Amniotic epithelial cell (primary cell): Measurements from ENCODE around the gene KAT7.
"Not testable (repeated sequence)": the region's sequence is repeated elsewhere in the genome, so short reads cannot be mapped to it uniquely, and the experiment has no call there.

Experiments
- DNase-seq: peaks from one replicate; pipeline ENCODE4 v3.0.0-alpha.2; 2010; ENCODE audit warnings: low read depth

Gene KAT7

DNA sequence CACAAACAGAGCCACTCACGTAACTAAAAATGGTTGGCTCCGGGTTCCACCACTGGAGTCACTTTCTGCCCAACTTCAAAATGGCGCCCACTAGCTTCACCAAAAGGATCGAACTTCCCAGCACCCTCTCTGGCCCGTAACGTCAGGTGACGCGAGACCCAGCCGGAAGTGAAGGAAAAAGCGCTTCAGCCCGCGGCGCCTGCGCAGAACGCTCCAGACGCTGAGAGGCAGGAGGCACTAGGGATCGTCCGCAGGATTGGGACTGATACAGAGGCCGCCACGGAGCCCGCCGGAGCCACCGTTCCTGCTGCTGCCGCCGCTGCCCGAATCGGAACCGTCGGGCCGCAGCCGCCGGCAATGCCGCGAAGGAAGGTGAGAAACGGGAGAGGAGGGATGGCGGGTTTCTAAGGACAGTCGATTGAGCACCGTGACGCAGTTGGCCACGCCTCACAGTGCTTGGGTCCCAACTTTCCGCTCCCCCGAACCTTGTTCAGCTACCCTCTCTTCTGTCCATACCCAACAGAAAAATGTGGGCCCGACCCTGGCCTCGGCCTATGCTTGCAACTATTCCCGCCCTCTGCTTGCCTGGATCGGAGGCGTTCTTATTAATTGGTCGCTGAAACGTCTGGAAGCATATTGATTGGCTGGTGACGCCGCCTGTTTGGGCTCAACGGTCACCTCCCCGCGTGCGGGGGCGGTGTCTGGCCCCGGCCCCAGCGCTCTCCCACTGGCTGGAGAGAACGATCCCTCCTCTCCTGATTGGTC is at the start of gene KAT7:
Gene KAT7 (plus strand): TSS at position 204 of the 765 bp plus-strand sequence. CDS start 154 bp downstream, at position 358.
- DNase-seq = peak; percentile 99

DNA sequence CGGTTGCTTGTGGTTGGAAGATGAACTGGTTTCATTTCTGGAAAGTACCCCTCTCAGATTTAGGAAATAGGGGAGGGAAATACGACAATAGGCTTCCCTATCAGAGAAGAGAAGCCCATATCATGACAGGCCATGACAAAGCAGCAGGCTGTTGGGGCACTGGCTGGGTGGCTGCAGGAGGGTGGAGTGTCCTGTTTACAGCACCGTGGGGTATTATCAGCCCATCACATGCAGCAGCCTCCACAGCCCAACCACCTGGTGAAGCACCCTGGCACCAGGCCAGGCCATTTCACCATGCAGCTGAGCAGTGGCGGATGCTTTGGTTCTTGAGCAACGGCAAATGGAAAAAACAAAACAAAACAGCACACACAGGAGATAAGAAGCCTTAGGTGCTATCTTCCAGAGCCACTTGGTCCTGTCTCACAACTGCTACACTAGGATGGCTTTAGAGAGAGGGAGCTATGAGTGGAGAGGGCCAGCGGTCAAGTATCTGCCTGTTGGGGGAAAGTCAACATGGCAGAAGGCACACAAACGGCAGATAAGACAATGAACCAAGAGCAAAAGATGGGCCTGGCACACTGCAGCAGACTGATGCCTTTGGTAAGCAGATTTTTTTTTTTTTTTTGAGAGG is 48.7 kb upstream of the KAT7 start:
- DNase-seq = peak; percentile 97

DNA sequence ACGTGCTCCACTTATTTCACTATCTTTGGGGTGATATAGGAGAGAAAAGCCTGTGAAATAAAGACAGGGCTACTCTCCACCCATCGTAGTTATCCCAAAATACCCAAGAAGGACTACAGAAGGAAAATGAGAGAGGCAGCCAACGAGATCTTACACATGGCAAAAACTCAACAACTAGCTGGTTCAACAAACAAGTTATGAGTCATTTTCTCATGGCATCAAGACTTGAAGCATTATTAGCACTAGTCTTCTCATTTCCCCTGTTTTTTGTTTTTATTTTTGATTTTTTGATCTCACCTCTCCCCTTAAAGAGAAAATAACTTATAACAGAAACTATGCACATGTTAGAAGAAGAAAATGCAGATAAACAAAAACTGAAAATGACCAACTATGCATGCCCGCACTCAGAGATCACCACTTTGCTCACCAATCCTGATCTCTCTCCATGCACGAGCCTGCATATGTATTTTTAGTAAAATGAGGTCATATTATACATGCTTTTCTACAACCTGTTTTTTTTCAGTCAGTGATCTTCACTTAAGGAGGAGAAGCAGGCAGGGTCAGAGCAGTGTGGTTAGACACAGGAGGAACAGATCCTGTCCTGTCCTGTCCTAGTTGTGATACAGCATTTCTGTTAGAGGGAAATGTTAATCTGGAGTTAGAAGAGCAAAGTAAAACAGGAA is 47.3 kb upstream of the KAT7 start:
- DNase-seq = peak; percentile 64

DNA sequence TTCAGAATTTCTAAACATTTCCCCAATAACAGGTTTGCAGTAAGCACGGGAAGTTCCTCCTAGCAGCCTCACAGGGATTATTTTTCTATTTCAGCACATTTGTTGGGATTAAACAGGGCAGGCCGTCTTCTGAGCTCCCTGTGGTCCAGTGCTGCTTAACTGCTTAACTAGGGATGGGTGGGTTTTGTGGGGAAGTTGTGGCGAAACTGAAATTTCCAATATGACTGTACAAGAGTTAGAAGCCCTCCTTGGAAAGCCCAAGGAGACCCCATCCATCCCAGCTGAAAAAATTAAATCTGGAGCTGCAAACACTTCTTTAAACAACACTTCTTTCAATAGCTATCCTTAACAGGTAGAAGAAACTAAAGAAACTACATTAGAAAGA is 46.8 kb upstream of the KAT7 start:
- DNase-seq = no peak

DNA sequence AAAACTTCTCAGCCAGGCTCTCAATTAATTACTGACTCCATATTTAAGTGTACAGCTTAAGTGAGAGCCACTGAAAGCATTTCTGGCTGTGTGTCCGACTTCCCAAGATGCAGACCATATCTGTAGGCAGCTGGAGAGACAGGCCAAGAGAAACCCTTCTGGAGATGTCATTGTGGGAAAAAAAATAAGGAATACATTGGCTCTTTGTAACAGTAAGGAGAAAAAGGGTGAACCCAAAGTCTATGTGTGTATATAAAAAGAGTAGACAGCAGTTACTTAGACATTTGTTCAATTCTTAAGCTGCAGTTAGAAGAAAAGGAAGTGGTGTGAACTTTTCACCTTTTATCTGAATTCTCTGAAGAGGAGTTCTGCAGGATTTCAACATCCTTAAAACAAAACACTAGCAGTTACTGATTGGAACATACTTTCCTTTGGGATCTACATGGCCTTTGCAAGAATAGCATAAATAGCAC is 46.3 kb upstream of the KAT7 start:
- peak; percentile 82 for DNase-seq

DNA sequence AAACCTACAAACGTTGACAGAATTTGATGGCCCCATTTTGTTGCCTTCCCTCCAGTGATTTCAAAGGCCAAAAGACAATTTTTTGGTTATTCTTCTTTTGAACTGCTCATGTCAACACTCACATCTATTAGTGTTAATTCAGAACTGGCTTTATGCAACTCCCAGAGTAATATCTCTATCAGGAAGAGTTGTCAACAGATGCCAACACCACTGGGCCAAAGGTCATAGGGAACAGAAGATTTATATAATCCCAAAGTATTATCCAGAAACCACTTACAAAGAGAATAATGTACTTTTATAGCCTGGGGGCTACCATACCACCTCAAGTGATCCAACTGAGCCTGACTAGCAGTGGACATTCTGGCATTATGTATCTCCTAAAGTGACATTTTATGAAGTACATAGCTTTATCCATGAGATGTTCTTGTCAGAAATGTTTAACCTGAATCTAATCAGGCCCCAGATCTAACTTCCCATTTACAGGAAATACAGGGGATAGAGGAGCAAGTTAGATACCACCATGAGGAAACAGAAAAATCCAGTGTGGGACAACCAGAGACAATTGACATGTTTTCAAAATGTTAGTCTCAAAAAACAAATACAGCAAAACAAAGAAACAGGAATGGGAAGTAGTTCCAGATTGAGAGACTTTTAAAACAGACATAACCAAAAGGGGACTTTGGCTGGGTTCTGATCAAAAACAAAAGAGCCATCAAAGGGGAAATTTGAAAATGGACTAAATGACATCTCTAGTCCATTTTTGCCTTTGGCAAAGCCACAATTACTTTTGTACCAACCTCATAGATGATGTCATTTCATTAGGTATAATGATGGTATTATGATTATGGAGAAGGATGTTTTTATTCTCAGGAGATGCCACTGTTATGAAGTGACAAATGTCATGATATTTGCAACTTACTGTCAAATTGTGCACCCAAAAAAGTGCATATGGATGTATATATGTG is 43.0 kb upstream of the KAT7 start:
- no peak for DNase-seq

DNA sequence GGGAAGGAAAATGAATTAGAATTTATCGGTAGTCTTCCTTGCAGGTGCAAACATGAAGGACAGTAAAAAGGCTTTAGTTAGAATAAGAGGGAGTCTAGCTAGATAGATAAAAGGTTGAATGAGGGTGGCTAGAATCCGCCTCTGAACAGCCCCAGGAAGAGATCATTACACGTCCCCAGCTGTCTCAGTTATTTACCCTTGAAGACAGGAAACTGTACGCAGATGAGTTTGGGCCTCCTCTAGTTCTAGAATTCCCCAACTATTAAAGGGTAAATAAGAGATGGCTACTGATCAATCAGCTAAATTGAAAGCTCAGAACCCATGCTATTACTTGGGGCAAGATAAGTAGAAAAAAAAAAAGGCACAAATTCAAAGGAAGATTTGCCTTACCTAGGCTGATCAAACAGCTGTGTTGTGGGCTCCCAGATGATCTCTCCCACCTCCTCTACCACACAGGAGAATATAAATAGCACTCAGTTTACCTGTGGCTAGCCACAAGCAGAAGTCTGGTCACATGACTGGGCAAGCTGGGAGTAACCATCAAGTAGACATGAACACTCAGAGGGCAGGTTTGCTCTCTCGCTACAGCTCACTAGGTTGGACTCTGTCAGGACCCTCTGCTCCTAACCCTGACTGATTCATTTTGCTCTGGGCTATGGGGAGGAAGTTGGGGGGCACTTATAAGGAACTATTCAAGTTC is 41.5 kb upstream of the KAT7 start:
- DNase-seq = no peak

DNA sequence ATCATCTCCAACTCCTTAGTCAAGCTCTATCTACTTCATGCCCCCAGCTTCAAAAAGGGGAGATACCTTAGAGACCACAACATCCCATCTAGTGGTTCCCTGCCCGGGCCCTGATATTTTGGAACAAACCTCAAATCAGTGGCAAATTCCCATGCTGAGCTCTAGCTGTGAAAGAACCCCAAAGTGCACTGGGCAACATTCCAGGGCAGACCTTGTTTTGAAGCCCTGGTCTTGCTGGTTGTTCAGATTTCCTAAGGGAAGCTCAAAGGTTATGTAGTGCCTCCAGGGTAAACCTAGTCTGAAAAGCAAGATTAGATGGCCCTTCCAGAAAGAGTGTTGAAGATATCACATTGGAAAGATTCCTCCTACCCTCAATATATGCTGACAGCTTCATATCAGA is 40.8 kb upstream of the KAT7 start:
- DNase-seq = no peak

DNA sequence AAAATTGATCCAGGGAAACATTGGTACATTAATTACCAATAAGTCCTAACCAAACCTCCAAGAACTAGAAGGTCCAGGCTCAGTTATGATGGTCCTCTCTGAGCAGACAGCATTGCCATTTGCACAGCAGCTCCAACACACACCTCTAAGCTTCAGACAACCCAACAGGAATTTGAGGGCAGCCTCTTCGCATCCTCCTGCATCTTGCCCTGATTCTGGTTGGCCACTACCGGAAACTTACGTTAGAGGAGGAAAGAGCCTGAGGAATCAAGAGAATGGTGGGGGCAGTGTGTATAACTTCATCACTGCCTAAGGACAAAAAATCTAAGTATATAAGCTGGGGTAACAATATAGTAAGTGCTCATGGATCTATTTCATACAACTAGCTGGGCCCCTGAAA is 40.3 kb upstream of the KAT7 start:
- no peak for DNase-seq

DNA sequence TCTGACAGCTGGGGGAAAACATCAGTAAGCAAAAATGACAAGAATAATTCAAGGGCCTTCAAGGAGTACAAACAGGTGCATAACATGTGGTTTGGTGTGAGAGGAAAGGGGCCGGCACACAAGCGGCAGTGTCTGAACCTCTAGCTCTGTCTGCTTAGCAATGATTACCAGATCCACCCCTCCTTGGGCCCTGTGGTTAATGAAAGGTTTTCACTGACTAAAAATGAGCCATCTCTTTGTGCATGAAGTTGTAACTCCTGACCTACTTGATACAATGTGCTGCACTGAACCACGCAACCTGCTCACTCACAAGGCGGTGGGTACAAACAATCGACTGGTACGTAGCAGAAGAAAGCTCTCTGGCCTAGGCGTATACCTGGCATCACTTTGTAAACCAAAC is 39.7 kb upstream of the KAT7 start:
- no peak for DNase-seq

DNA sequence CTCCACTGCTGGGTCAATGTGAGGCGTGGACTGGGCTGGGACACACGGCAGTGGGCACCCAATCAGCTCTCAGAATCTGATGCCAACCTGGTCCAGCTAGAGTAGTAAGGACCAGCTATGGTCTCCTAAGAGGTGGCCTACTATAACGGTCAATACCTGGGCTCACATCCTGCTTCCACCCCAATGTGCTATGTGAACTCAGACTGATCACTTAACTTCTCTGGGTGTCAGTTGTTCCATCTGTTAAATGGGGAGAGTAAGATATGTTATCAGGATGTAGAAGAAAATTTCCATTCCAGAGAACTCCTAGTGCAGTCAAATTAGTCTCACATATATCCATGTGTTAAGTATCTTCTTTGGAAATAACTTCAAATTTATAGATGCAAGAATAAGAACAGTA is 38.8 kb upstream of the KAT7 start:
- DNase-seq = no peak

DNA sequence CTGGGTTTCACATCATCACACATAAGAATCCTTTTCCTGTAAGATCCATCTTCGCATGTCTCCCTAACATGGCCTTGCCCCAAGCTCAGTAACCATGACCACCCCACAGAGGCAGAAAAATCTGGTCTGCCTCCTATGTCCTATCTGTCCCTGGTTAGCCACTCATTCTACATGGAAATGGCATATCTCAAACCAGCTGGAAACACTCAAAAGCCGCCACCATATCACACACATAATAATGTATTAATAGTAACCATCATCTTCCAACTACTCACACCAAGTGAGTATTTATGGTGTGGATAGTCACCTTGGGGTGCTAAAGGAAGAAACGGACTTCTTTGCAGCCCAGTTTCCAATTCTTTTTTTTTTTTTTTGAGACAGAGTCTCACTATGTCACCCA is 36.0 kb upstream of the KAT7 start:
- no peak for DNase-seq

DNA sequence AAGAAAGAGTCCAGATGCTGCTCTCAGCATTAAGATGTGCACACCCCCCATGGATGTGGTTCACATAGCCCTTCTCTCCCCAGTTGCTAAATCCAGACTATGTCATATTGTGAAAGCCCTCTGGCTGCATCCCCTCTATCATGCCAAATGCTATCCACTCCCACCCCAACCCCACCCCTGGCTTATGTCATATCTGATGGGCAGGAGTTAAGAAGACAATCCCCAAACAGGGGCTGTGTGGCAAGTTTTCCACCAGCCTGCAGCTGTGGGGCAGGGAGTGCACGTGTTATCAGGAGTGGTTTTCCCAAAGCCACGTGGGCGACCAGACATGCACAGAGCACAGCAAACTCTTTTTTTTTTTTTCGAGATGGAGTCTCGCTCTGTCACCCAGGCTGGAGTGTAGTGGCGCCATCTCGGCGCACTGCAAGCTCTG is 34.5 kb upstream of the KAT7 start:
- DNase-seq = peak; percentile 98

DNA sequence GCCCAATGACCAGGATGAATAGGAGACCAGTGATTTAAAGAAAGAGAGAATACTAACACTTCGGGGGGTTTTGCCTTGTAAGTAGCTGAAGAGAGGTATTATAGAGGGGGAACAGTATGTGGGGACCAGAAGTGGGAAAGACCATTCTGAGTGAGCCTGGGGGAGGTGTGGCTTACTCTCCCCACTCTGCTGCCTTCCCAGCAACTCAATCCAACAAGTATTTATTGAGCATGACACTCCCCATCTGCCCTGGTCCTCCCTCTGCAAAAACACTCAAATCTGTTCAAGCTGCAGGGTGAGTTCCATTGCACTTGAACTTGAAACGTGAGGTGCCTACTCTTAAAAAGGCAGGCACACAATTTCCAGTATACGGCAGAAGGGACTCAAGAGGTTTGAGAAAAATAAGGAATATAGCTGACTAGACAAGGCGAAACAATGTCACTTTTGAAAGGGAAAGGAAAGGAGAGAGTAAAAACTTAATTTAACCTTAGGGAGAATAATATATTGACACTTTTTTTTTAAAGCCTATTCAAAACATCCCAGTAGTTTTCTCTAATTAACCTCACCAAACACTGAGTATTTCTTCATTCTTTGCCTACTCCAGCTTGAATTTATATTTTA is 32.7 kb upstream of the KAT7 start:
- DNase-seq = no peak

DNA sequence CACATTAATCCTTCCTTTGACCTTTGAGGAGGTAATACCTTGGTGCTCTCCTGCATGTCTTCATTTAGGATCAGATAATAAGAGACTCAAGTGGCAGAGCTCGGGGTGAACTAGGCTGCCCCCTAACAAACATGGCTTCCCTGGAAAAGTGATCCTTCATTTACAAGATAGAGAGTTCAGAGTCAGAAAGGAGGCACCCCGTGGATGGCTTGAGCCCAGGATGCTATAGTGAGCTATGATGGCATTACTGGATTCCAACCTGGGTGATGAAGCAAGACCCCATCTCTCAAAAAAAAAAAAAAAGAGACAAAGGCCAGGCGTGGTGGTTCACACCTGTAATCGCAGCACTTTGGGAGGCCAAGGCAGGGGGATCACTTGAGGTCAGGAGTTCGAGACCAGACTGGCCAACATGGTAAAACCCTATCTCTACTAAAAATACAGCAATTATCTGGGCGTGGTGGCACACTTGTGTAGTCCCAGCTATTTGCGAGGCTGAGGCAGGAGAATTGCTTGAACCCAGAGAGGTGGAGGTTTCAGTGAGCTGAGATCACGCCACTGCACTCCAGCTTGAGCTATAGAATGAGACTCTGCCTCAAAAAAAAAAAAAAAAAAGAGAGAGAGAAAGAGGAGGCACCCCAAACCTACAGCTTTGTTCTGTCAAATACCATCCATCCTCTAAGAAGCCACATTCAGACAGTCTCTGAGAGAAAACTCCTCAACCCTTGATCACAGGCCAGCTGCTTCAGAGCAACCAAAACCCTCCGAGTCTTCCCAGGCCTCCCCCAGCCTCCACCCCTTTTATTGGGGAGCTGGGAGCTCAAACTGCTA is 31.9 kb upstream of the KAT7 start:
- DNase-seq = no peak

DNA sequence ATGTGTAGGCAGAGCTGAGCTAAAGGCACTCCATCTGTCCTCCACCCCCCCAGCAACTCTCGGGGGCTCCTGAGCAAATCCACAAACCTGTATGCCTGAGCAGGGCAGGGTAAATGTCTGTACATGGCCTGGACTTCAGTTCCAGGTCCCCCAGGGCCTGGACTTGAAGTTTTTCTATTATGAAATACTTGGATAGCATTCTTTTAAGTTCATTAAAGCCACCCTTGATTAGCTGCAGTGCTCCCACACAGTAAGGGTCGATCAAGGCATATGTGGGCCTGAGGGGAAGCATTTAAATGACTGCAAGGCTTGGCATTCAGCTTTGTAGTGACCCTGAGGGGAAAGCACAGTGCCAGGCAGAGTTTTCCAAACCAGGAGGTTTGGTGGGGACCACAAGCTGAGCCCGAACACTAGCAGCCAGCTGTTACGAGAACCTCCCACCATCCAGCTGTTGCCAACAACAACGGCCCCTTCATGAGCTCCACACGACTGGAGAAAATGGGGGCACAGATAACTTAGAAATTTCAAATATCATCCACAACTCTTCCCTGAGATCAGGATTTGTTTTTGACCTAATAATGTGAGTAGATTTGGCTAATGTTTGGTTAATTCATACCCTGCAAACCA is 31.2 kb upstream of the KAT7 start:
- no peak for DNase-seq

DNA sequence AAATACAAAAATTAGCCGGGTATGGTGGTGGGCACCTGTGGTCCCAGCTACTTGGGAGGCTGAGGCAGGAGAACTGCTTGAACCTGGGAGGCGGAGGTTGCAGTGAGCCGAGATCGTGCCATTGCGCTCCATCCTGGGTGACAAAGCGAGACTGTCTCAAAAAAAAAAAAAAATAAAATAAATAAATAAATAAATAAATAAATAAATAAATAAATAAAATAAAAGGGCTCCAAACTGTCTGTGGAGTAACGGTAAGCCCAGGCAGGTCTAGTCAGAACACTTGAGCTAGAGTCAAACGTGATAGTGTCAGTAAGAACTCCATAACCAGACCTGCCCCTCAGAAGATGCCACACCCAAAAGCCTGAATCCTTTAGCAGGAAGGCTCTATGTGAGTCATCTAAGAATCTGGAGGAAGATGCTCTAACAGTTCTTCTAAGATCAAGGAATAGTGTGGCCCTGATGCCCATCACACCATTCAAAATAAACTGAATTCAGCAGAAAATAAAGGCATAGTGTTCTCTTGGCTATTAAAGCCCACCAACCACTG is 29.9 kb upstream of the KAT7 start:
- DNase-seq = not testable (repeated sequence)

DNA sequence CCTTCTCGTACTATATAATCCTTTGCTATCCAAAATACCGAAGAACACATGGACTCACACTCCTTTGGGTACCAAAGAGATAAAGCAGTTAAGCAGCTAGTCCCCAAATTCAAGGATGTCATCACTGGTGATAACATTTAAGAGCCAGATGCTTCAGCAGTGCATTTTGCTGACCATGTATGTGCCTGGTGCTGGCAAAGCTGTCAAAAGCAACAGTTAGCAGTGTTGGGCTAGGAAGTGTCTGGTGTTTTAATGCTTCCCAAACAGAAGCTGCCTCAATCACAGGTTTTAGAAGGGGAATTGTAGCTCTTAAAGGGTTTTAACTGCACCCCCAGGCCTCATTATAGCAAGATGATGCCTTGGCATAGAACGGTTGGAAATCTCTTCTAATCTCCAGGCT is 29.3 kb upstream of the KAT7 start:
- DNase-seq = no peak

DNA sequence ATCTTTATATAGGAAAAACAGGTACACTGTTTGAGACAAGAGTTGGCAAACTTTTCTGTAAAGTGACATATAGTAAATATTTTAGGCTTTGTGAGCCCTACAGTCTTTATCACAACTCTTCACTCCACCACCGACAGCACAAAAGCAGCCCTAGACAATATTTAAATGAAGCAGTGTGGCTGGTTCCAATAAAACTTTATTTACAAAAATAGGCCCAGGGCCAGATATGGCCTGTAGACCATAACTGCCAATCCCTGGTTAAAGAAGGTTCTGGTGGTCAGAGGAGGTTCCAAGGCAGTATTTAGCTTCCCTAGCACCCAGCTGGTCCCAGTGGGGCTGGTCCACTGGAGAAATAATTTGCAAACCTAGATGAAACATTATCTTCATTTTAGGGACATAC is 28.2 kb upstream of the KAT7 start:
- no peak for DNase-seq
